Neural cell (in vitro differentiated cells): Measurements from ENCODE around the gene JOSD1. TPM values are rescaled to one million over a fixed set of nuclear protein-coding genes. Genes with fewer than 3 reads are reported as not detected.

Experiments
- H2AFZ ChIP-seq: fragments of 200-600, 300-800 bp; sonication (generic), shearing (Covaris generic); 2 replicates; pipeline ENCODE4 v1.6.0; 2014; ENCODE audit warnings: low read depth, mild to moderate bottlenecking, antibody characterized with exemption, low read length, moderate library complexity
- H3F3A ChIP-seq: fragments of 200-600 bp; shearing (Covaris generic); 2 replicates; pipeline ENCODE4 v1.6.1; 2016; ENCODE audit warnings: mild to moderate bottlenecking, moderate library complexity, mixed read lengths, antibody characterized with exemption, low read length; ENCODE audit not compliant: insufficient read depth, poor library complexity, severe bottlenecking
- H3K27ac ChIP-seq: fragments of 200-600, 300-800 bp; sonication (generic), shearing (Covaris generic); 2 replicates; pipeline ENCODE4 v1.5.1; 2014; ENCODE audit warnings: mild to moderate bottlenecking, low read length, moderate library complexity
- H3K27me3 ChIP-seq: fragments of 300-800, 200-600 bp; sonication (generic), shearing (Covaris generic); 2 replicates; pipeline ENCODE4 v1.6.0; 2014; ENCODE audit warnings: mild to moderate bottlenecking, low read depth, low read length, moderate library complexity; ENCODE audit not compliant: insufficient read depth
- H3K36me3 ChIP-seq: fragments of 300-800, 200-600 bp; sonication (generic), shearing (Covaris generic); 2 replicates; pipeline ENCODE4 v1.5.1; 2014; ENCODE audit warnings: mild to moderate bottlenecking, antibody characterized with exemption, low read length, moderate library complexity; ENCODE audit not compliant: insufficient read depth
- H3K4me2 ChIP-seq: fragments of 300-800, 200-600 bp; sonication (generic), shearing (Covaris generic); 2 replicates; pipeline ENCODE4 v1.6.0; 2014; ENCODE audit warnings: mild to moderate bottlenecking, low read length
- H3K4me3 ChIP-seq: fragments of 300-800, 200-600 bp; sonication (generic), shearing (Covaris generic); 2 replicates; pipeline ENCODE4 v1.5.1; 2014; ENCODE audit warnings: mild to moderate bottlenecking, low read length, moderate library complexity
- H3K79me2 ChIP-seq: fragments of 200-600 bp; shearing (Covaris generic); replicated peaks from 2 replicates; pipeline ENCODE4 v1.6.0; 2014; ENCODE audit warnings: mild to moderate bottlenecking, low read length, moderate library complexity; ENCODE audit not compliant: insufficient read depth
- H3K9ac ChIP-seq: fragments of 300-800, 200-600 bp; sonication (generic), shearing (Covaris generic); 2 replicates; pipeline ENCODE4 v1.6.1; 2016; ENCODE audit warnings: mild to moderate bottlenecking, low read length, mixed read lengths
- H3K9me2 ChIP-seq: fragments of 200-600 bp; shearing (Covaris generic); 2 replicates; pipeline ENCODE4 v1.6.1; 2016; ENCODE audit warnings: mild to moderate bottlenecking, low read length, mixed read lengths; ENCODE audit not compliant: insufficient read depth
- H3K9me3 ChIP-seq: fragments of 200-600, 300-800 bp; sonication (generic), shearing (Covaris generic); 2 replicates; pipeline ENCODE4 v1.6.1; 2016; ENCODE audit warnings: mild to moderate bottlenecking, mixed run types, low read length, moderate library complexity, mixed read lengths
- H4K20me1 ChIP-seq: fragments of 200-600 bp; shearing (Covaris generic); 2 replicates; pipeline ENCODE4 v1.6.1; 2016; ENCODE audit warnings: mild to moderate bottlenecking, mixed run types; ENCODE audit not compliant: insufficient read depth
- CTCF ChIP-seq: fragments of 450-650 bp; IDR thresholded peaks from 2 replicates; pipeline ENCODE4 v1.5.1; 2014; ENCODE audit warnings: antibody characterized with exemption, mild to moderate bottlenecking, moderate library complexity; ENCODE audit not compliant: poor library complexity, severe bottlenecking
- EP300 ChIP-seq: fragments of 450-650 bp; conservative IDR thresholded peaks from 2 replicates; pipeline ENCODE4 v1.6.1; 2014; ENCODE audit warnings: antibody characterized with exemption, mild to moderate bottlenecking, moderate library complexity; ENCODE audit not compliant: poor library complexity, severe bottlenecking
- EZH2 ChIP-seq: fragments of 200-600, 300-800 bp; shearing (Covaris generic), sonication (generic); IDR thresholded peaks from 2 replicates; pipeline ENCODE4 v1.6.1; 2014; ENCODE audit warnings: antibody characterized with exemption, low read length, borderline replicate concordance, mild to moderate bottlenecking; ENCODE audit not compliant: insufficient read depth, poor library complexity, severe bottlenecking
- POLR2AphosphoS5 ChIP-seq: IDR thresholded peaks from 2 replicates; pipeline ENCODE4 v1.6.1; 2012
- RAD21 ChIP-seq: fragments of 450-650 bp; conservative IDR thresholded peaks from 2 replicates; pipeline ENCODE4 v1.6.1; 2014; ENCODE audit warnings: antibody characterized with exemption, mild to moderate bottlenecking, moderate library complexity
- REST ChIP-seq: IDR thresholded peaks from 2 replicates; pipeline ENCODE4 v1.6.1; 2012; ENCODE audit warnings: borderline replicate concordance
- SMC3 ChIP-seq: fragments of 450-650 bp; conservative IDR thresholded peaks from 2 replicates; pipeline ENCODE4 v1.6.1; 2014; ENCODE audit warnings: antibody characterized with exemption, mild to moderate bottlenecking, moderate library complexity; ENCODE audit not compliant: poor library complexity
- TAF1 ChIP-seq: IDR thresholded peaks from 2 replicates; pipeline ENCODE4 v1.6.1; 2012; ENCODE audit warnings: low read depth
- polyA plus RNA-seq: library from polyadenylated mRNA; depleted of rRNA; stranded (reverse); fragments of >200 nt; gene quantifications from 2 replicates; pipeline ENCODE4 v1.2.3, GENCODE V29; 2014

JOSD1 gene
- polyA plus RNA-seq, 1 donor from 2014 or later = 71.3 TPM

- H3K27me3 ChIP-seq = no peaks in the 10 kb centered on the region
- no peak overlapping the region for H3K27ac ChIP-seq
- H2AFZ ChIP-seq = no peak overlapping the region
- peak overlapping the region; percentile 10 for H3K4me3 ChIP-seq
- H3K36me3 ChIP-seq = no peaks in the 10 kb centered on the region
- no peaks in the 10 kb centered on the region for H3F3A ChIP-seq
- H3K9ac ChIP-seq = no peak overlapping the region
- TF ChIP-seq RAD21 (no peak), POLR2AphosphoS5 (no peak), SMC3 (no peak), EZH2 (no peak), EP300 (no peak), REST (no peak), TAF1 (no peak), CTCF (no peak)
- peaks cover 56% of the 10 kb centered on the region for H3K79me2 ChIP-seq
- H3K9me3 ChIP-seq = no peaks in the 10 kb centered on the region
- no peak overlapping the region for H3K4me2 ChIP-seq
- no peaks in the 10 kb centered on the region for H3K9me2 ChIP-seq
- no peaks in the 10 kb centered on the region for H4K20me1 ChIP-seq
Measured at GRCh38 chr22:38694049-38694448, 6.7 kb downstream of the JOSD1 start.

GRCh38 chr22:38689651-38690050 is 11.1 kb downstream of the JOSD1 start:
- TF ChIP-seq EP300 (no peak), SMC3 (no peak), CTCF (no peak), RAD21 (no peak), EZH2 (no peak), TAF1 (no peak)
- Histone ChIP-seq H3K79me2 (peaks cover 13% of the 10 kb centered on the region), H3K9me3 (no peaks in the 10 kb centered on the region), H3K9ac (no peak overlapping the region), H3K4me3 (no peak overlapping the region), H3F3A (no peaks in the 10 kb centered on the region), H3K9me2 (no peaks in the 10 kb centered on the region), H3K27me3 (no peaks in the 10 kb centered on the region), H3K36me3 (no peaks in the 10 kb centered on the region), H3K27ac (no peak overlapping the region), H2AFZ (no peak overlapping the region), H3K4me2 (no peak overlapping the region), H4K20me1 (no peaks in the 10 kb centered on the region)
